GM23338 (cell line): Measurements from ENCODE around the gene TMEM237.

ENCODE experiments used
- CTCF ChIP-seq, 2 experiments: fragments of 200-600 bp in 1 of 2; sonication (generic) in 1 of 2; conservative IDR thresholded peaks; 2 replicates each; pipeline versions ENCODE4 v1.5.1 to v1.6.1; 2016 to 2017; ENCODE audit warnings: antibody characterized with exemption in 2 of 2, low read depth in 2 of 2, mild to moderate bottlenecking in 2 of 2, moderate library complexity in 1 of 2
- ZNF114 ChIP-seq: fragments of 250-450 bp; sonication (Bioruptor Pico); IDR thresholded peaks from 2 replicates; pipeline ENCODE4 v1.5.0; 2020; ENCODE audit warnings: mild to moderate bottlenecking, moderate library complexity
- ZNF462 ChIP-seq: fragments of 250-450 bp; sonication (Bioruptor Pico); IDR thresholded peaks from 2 replicates; pipeline ENCODE4 v1.5.0; 2020; ENCODE audit warnings: mild to moderate bottlenecking, moderate library complexity

- no peak for TF ChIP-seq ZNF462
- no peak for TF ChIP-seq ZNF114
- TF ChIP-seq CTCF (conservative IDR thresholded peaks at IDR 0.05; ENCODE audit: low read depth in 2 of 2): no peak
These were observed 21.9 kb downstream of the TMEM237 start for GRCh38 chr2:201621293-201621999.
